Keratinocyte (primary cell): ENCODE data around the gene ICAM2. TPM values are rescaled to one million over a fixed set of nuclear protein-coding genes. Genes with fewer than 3 reads are reported as not detected.

Experiments
- DNase-seq: peaks from one replicate; pipeline ENCODE4 v3.0.0-alpha.2; 2011; ENCODE audit warnings: low read depth, missing footprints, low spot score
- FAIRE-seq: peaks from 2 replicates; lab custom pipeline; 2011; peaks lifted over from hg19 to GRCh38; lab: Jason Lieb, UNC
- H2AFZ ChIP-seq: 2 replicates; pipeline ENCODE4 v1.6.0; 2012; ENCODE audit warnings: low read length, control low read depth, inconsistent platforms; ENCODE audit not compliant: control insufficient read depth
- H3K27ac ChIP-seq: 2 replicates; pipeline ENCODE4 v1.5.1; 2011; ENCODE audit warnings: low read length; ENCODE audit not compliant: control insufficient read depth, insufficient read depth
- H3K27me3 ChIP-seq: 3 replicates; pipeline ENCODE4 v1.6.0; 2011; ENCODE audit warnings: low read length; ENCODE audit not compliant: control insufficient read depth, insufficient read depth; ENCODE audit errors: extremely low read depth
- H3K36me3 ChIP-seq, 2 experiments: 2 replicates in 1 of 2; 3 replicates in 1 of 2; pipeline ENCODE4 v1.5.1; 2011; ENCODE audit warnings: low read length in 2 of 2, mild to moderate bottlenecking in 1 of 2; ENCODE audit not compliant: control insufficient read depth in 2 of 2, insufficient read depth in 2 of 2; ENCODE audit errors: extremely low read depth in 1 of 2
- H3K4me1 ChIP-seq: 3 replicates; pipeline ENCODE4 v1.5.1; 2011; ENCODE audit warnings: low read length; ENCODE audit not compliant: control insufficient read depth, insufficient read depth; ENCODE audit errors: extremely low read depth
- H3K4me2 ChIP-seq: 3 replicates; pipeline ENCODE4 v1.6.0; 2011; ENCODE audit warnings: low read depth, low read length; ENCODE audit not compliant: control insufficient read depth, insufficient read depth; ENCODE audit errors: extremely low read depth
- H3K4me3 ChIP-seq, 3 experiments: fragments of 200-600 bp in 1 of 3; sonication (generic) in 1 of 3; 2 replicates in 2 of 3; 3 replicates in 1 of 3; pipeline ENCODE4 v1.5.1; 2011 to 2016; ENCODE audit warnings: low read length in 3 of 3, mild to moderate bottlenecking in 3 of 3, control low read depth in 2 of 3, inconsistent platforms in 1 of 3, low read depth in 1 of 3, mixed read lengths in 1 of 3, mixed run types in 1 of 3, moderate library complexity in 1 of 3; ENCODE audit not compliant: control insufficient read depth in 2 of 3, insufficient read depth in 2 of 3; ENCODE audit errors: extremely low read depth in 1 of 3
- H3K79me2 ChIP-seq: 2 replicates; pipeline ENCODE4 v1.6.0; 2012; ENCODE audit warnings: low read length; ENCODE audit not compliant: control insufficient read depth, insufficient read depth
- H3K9ac ChIP-seq: 3 replicates; pipeline ENCODE4 v1.6.0; 2011; ENCODE audit warnings: low read length; ENCODE audit not compliant: control insufficient read depth, insufficient read depth; ENCODE audit errors: extremely low read depth
- H3K9me1 ChIP-seq: 3 replicates; pipeline ENCODE4 v1.6.0; 2011; ENCODE audit warnings: low read length; ENCODE audit not compliant: control insufficient read depth, insufficient read depth; ENCODE audit errors: extremely low read depth
- H3K9me3 ChIP-seq: 2 replicates; pipeline ENCODE4 v1.5.1; 2012; ENCODE audit warnings: low read depth, low read length; ENCODE audit not compliant: control insufficient read depth
- H4K20me1 ChIP-seq: 3 replicates; pipeline ENCODE4 v1.6.0; 2011; ENCODE audit warnings: low read length; ENCODE audit not compliant: control insufficient read depth, insufficient read depth; ENCODE audit errors: extremely low read depth
- EZH2 ChIP-seq: IDR thresholded peaks from one replicate; pipeline ENCODE4 v1.6.1; 2012; ENCODE audit warnings: inconsistent platforms, mild to moderate bottlenecking, low read length, moderate library complexity
- dilution Hi-C: fragments of 300-500 bp; cut with MboI; formaldehyde crosslinking; loops from one replicate; pipeline ENCODE4 v1.7.0; 2020; ENCODE audit warnings: low sequenced_read_pairs; ENCODE audit not compliant: extremely low pct_ligation_motif_present
- polyA plus RNA-seq, 5 experiments: library from polyadenylated mRNA; depleted of rRNA in 3 of 5; stranded (reverse) in 3 of 5; stranded (forward) in 1 of 5; unstranded in 1 of 5; fragments of >200 nt; gene quantifications; 1 replicate in 1 of 5; 2 replicates in 3 of 5; 3 replicates in 1 of 5; pipeline versions ENCODE4 v1.2.1 to v1.2.3, GENCODE V29; 2011 to 2012; ENCODE audit warnings: missing spikeins in 2 of 5, low read depth in 1 of 5, low replicate concordance in 1 of 5
- TF ChIP-seq, protein P1 (sequence below), 3 experiments: IDR thresholded peaks in 1 of 3; conservative IDR thresholded peaks in 1 of 3; optimal IDR thresholded peaks in 1 of 3; 2 replicates in 2 of 3; 3 replicates in 1 of 3; pipeline versions ENCODE3 to v1.5.1; 2011; ENCODE audit warnings: low read length in 3 of 3, mild to moderate bottlenecking in 3 of 3, moderate library complexity in 2 of 3, control low read depth in 1 of 3, inconsistent platforms in 1 of 3; ENCODE audit not compliant: insufficient read depth in 2 of 3; ENCODE audit errors: extremely low read depth in 1 of 3

ICAM2 gene
- polyA plus RNA-seq, 1 donor (not counting 4 experiments of a cell fraction or from before 2014, with no cell fraction given) = 0.09 TPM

DNA sequence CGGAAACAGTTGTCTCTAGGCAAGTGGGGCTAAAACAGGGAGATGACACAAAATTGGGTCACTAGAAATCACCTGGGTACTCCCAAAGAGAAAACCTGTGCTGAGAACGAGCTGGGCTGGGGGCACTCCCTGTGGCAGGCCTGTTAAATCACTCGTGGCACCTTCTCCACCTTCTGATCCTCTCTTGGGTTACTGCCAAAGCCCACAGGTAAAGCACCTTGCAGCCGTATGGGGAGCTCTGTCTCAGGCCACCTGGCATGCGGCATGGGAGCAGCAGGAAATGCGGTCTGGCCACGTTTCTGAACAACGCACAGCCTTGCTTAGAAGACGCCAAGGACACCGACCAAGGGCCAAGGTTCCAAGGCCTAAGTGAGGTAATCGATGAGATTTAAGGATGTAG lies 21.5 kb upstream of the ICAM2 start:
- FAIRE-seq = no peak
- dilution Hi-C loops = no loop called here
- peaks cover 15 to 42% of the 10 kb centered on the region in 2 experiments for H3K36me3 ChIP-seq

DNA sequence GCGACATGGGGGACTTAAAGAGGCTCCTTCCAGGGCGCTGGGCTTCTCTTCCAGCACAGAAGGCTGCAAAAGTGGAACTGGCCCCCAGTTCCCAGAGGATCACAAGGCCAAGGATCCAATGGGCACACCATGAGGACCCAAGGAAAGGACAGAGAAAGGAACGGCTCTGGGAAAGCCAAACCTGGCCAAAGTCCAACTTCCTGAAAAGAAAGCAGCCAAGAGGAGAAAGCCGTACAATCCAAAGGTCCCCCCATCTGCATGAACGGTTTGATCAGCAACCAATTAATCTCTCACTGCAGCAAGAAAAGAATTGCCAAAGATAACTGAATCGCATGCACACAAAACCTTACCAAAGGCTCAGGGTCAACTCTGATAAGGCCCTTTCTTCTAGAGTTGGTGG lies 19.8 kb upstream of the ICAM2 start:
- no peak for FAIRE-seq
- H3K9me1 ChIP-seq = no peaks in the 10 kb centered on the region
- H2AFZ ChIP-seq = no peak overlapping the region
- no peak overlapping the region for H3K4me2 ChIP-seq
- H3K27me3 ChIP-seq = no peaks in the 10 kb centered on the region
- H3K9ac ChIP-seq = no peak overlapping the region
- DNase-seq = no peak
- peaks cover 9 to 28% of the 10 kb centered on the region in 2 experiments for H3K36me3 ChIP-seq
- dilution Hi-C loops = no loop called here
- no peak overlapping the region for H3K4me3 ChIP-seq
- H3K4me1 ChIP-seq = no peaks in the 10 kb centered on the region
- no peaks in the 10 kb centered on the region for H4K20me1 ChIP-seq
- TF ChIP-seq, protein P1, sequence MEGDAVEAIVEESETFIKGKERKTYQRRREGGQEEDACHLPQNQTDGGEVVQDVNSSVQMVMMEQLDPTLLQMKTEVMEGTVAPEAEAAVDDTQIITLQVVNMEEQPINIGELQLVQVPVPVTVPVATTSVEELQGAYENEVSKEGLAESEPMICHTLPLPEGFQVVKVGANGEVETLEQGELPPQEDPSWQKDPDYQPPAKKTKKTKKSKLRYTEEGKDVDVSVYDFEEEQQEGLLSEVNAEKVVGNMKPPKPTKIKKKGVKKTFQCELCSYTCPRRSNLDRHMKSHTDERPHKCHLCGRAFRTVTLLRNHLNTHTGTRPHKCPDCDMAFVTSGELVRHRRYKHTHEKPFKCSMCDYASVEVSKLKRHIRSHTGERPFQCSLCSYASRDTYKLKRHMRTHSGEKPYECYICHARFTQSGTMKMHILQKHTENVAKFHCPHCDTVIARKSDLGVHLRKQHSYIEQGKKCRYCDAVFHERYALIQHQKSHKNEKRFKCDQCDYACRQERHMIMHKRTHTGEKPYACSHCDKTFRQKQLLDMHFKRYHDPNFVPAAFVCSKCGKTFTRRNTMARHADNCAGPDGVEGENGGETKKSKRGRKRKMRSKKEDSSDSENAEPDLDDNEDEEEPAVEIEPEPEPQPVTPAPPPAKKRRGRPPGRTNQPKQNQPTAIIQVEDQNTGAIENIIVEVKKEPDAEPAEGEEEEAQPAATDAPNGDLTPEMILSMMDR (optimal IDR thresholded peaks at IDR 0.05 in 1 of 3, IDR thresholded peaks at IDR 0.05 in 1 of 3, conservative IDR thresholded peaks at IDR 0.05 in 1 of 3; ENCODE audit: extremely low read depth in 1 of 3, insufficient read depth in 2 of 3, low read length in 3 of 3) = no peak
- TF ChIP-seq EZH2 = no peak
- no peaks in the 10 kb centered on the region for H3K79me2 ChIP-seq
- no peak overlapping the region for H3K27ac ChIP-seq
- no peaks in the 10 kb centered on the region for H3K9me3 ChIP-seq

More for the DNA sequence above, 21.5 kb upstream of the ICAM2 start:
- Histone ChIP-seq H3K27ac (no peak overlapping the region), H3K9ac (no peak overlapping the region), H2AFZ (no peak overlapping the region), H3K4me1 (no peaks in the 10 kb centered on the region), H3K9me1 (no peaks in the 10 kb centered on the region), H3K27me3 (no peaks in the 10 kb centered on the region), H3K4me2 (no peak overlapping the region), H3K79me2 (no peaks in the 10 kb centered on the region), H3K4me3 (no peak overlapping the region), H3K9me3 (no peaks in the 10 kb centered on the region), H4K20me1 (no peaks in the 10 kb centered on the region)
- TF ChIP-seq, protein P1 (optimal IDR thresholded peaks at IDR 0.05 in 1 of 3, IDR thresholded peaks at IDR 0.05 in 1 of 3, conservative IDR thresholded peaks at IDR 0.05 in 1 of 3; ENCODE audit: extremely low read depth in 1 of 3, insufficient read depth in 2 of 3, low read length in 3 of 3) = no peak
- no peak for TF ChIP-seq EZH2
- no peak for DNase-seq
